ENCODE results near the gene GDA. TPM values are rescaled to one million over a fixed set of nuclear protein-coding genes. Genes with fewer than 3 reads are reported as not detected.
"Not testable (repeated sequence)": the region's sequence is repeated elsewhere in the genome, so short reads cannot be mapped to it uniquely, and the experiment has no call there.

GDA gene
- total RNA-seq, 1 experiment from 2014 or later: 49.4 TPM

DNA sequence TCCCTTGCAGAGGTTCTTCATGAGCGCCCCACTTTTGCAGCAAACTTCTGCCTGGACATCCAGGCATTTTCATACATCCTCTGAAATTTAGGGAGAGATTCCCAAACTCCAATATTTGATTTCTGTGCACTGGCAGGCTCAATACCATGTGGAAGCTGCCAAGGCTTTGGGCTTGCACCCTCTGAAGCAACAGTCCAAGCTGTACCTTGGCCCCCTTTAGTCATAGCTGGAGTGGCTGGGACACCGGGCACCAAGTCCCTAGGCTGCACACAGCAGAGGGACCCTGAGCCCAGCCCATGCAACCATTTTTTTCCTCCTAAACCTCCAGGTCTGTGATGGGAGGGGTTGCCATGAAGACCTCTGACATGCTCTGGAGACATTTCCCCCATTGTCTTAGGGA, 141.1 kb downstream of the GDA start:
- no peak overlapping the region for H3K4me3 ChIP-seq (replicated peaks in 1 of 2; ENCODE audit: low read depth in 1 of 2, low read length in 2 of 2)
- ChIA-PET RAD21 (ENCODE audit: low non-redundant PET in 1 of 2, low total read pairs in 2 of 2, uncharacterized antibody in 2 of 2, unreplicated experiment in 2 of 2) (no interaction called here), CTCF (interaction anchor here (1.2 kb wide), 1 partner anchor 9 kb away, joined by 3 read pairs; no protein-coding TSS in a partner anchor), POLR2A (no interaction called here)
- H3K4me2 ChIP-seq (ENCODE audit: low read length): no peak overlapping the region
- no peaks in the 10 kb centered on the region for H3K27me3 ChIP-seq (ENCODE audit: insufficient read depth, low read length)
- no peak overlapping the region for H2AFZ ChIP-seq (ENCODE audit: low read depth, low read length, poor library complexity, severe bottlenecking)
- BruUV-seq (replicated peaks): no TSS peak
- no peaks in the 10 kb centered on the region for H4K20me1 ChIP-seq (ENCODE audit: insufficient read depth)
- no peaks in the 10 kb centered on the region for H3K36me3 ChIP-seq (ENCODE audit: control insufficient read depth in 1 of 2, insufficient read depth in 2 of 2, low read length in 2 of 2)
- H3K27ac ChIP-seq (ENCODE audit: low read depth, low read length): no peak overlapping the region
- H3K9me3 ChIP-seq (ENCODE audit: control insufficient read depth in 1 of 2, insufficient read depth in 1 of 2, low read depth in 1 of 2, low read length in 2 of 2): no peaks in the 10 kb centered on the region
- no peak for ATAC-seq
- no peak overlapping the region for H3K9ac ChIP-seq (ENCODE audit: low read length)
- H3K4me1 ChIP-seq (ENCODE audit: control insufficient read depth in 1 of 2, insufficient read depth in 2 of 2, low read length in 2 of 2): peaks cover 0 to 20% of the 10 kb centered on the region in 2 experiments; a peak in 3 of 4 replicates
- no peak for DNase-seq (ENCODE audit: low read depth, low spot score)
- intact Hi-C loops (cut with micrococcal nuclease): loop anchor here (5.0 kb wide), 1 partner anchor 152 kb away; no protein-coding TSS in a partner anchor
- no peaks in the 10 kb centered on the region for H3K9me2 ChIP-seq (ENCODE audit: insufficient read depth)
- TF ChIP-seq CBX3 (IDR thresholded peaks at IDR 0.05; ENCODE audit: low read depth) (no peak), EZH2phosphoT487 (IDR thresholded peaks at IDR 0.05; ENCODE audit: borderline replicate concordance) (no peak), YY1 (IDR thresholded peaks at IDR 0.05; ENCODE audit: extremely low read depth, insufficient replicate concordance, low read depth, low read length) (no peak)
- H3K79me2 ChIP-seq (ENCODE audit: insufficient read depth, low read length): no peaks in the 10 kb centered on the region

DNA sequence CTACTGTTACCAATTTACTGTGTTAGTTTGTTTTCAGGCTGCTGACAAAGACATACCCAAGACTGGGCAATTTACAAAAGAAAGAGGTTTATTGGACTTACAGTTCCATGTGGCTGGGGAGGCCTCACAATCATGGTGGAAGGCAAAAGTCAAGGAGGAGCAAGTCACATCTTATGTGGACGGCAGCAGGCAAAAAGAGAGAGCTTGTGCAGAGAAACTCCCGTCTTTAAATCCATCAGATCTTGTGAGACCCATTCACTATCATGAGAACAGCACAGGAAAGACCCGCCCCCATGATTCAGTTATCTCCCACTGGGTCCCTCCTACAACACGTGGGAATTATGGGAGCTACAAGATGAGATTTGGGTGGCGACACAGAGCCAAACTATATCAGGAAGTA, 142.3 kb downstream of the GDA start:
- not testable (repeated sequence) for H3K9me2 ChIP-seq (ENCODE audit: insufficient read depth); BruUV-seq (replicated peaks); H4K20me1 ChIP-seq (ENCODE audit: insufficient read depth); ATAC-seq; H3K9me3 ChIP-seq (ENCODE audit: control insufficient read depth in 1 of 2, insufficient read depth in 1 of 2, low read depth in 1 of 2, low read length in 2 of 2); H2AFZ ChIP-seq (ENCODE audit: low read depth, low read length, poor library complexity, severe bottlenecking); H3K27me3 ChIP-seq (ENCODE audit: insufficient read depth, low read length); H3K9ac ChIP-seq (ENCODE audit: low read length); H3K4me3 ChIP-seq (replicated peaks in 1 of 2; ENCODE audit: low read depth in 1 of 2, low read length in 2 of 2); DNase-seq (ENCODE audit: low read depth, low spot score); H3K79me2 ChIP-seq (ENCODE audit: insufficient read depth, low read length); H3K36me3 ChIP-seq (ENCODE audit: control insufficient read depth in 1 of 2, insufficient read depth in 2 of 2, low read length in 2 of 2); H3K27ac ChIP-seq (ENCODE audit: low read depth, low read length); H3K4me2 ChIP-seq (ENCODE audit: low read length)
- CTCF ChIA-PET: interaction anchor here (0.7 to 1.9 kb wide), 3 partner anchors 10 to 295 kb away, joined by 3 to 11 read pairs (median 3); no protein-coding TSS in a partner anchor
- intact Hi-C loops (cut with micrococcal nuclease): loop anchor here (5.0 kb wide), 1 partner anchor 151 kb away; no protein-coding TSS in a partner anchor
- POLR2A ChIA-PET: interaction anchor here (0.8 to 2.7 kb wide), 2 partner anchors 14 to 228 kb away, joined by 3 to 10 read pairs; no protein-coding TSS in a partner anchor
- RAD21 ChIA-PET (ENCODE audit: low non-redundant PET in 1 of 2, low total read pairs in 2 of 2, uncharacterized antibody in 2 of 2, unreplicated experiment in 2 of 2): interaction anchor here in 1 of 2 experiments (0.9 kb wide), 1 partner anchor 461 kb away, joined by 3 read pairs; no protein-coding TSS in a partner anchor
- H3K4me1 ChIP-seq (ENCODE audit: control insufficient read depth in 1 of 2, insufficient read depth in 2 of 2, low read length in 2 of 2): peaks cover 0 to 20% of the 10 kb centered on the region in 2 experiments; a peak in 3 of 4 replicates
